Osteocyte (in vitro differentiated cells): ENCODE measurements around the gene PRDM10. TPM values are rescaled to one million over a fixed set of nuclear protein-coding genes. Genes with fewer than 3 reads are reported as not detected.

Experiments
- DNase-seq: peaks from one replicate; pipeline ENCODE4 v3.0.0; 2021; ENCODE audit warnings: mixed read lengths; ENCODE audit not compliant: unreplicated experiment; ENCODE audit errors: extremely low spot score
- H3K27ac Mint-ChIP-seq: one replicate; pipeline ENCODE4 v1.8.0; 2021; ENCODE audit warnings: mild to moderate bottlenecking, mixed read lengths; ENCODE audit not compliant: unreplicated experiment
- H3K27me3 Mint-ChIP-seq: one replicate; pipeline ENCODE4 v1.8.0; 2021; ENCODE audit warnings: mixed read lengths; ENCODE audit not compliant: unreplicated experiment
- H3K36me3 Mint-ChIP-seq: one replicate; pipeline ENCODE4 v1.8.0; 2021; ENCODE audit warnings: mixed read lengths; ENCODE audit not compliant: unreplicated experiment
- H3K4me1 Mint-ChIP-seq: one replicate; pipeline ENCODE4 v1.8.0; 2021; ENCODE audit warnings: mixed read lengths; ENCODE audit not compliant: unreplicated experiment
- H3K4me3 Mint-ChIP-seq: one replicate; pipeline ENCODE4 v1.8.0; 2021; ENCODE audit warnings: mild to moderate bottlenecking, moderate library complexity, mixed read lengths; ENCODE audit not compliant: unreplicated experiment
- H3K9me3 Mint-ChIP-seq: one replicate; pipeline ENCODE4 v1.8.0; 2021; ENCODE audit warnings: mixed read lengths; ENCODE audit not compliant: unreplicated experiment
- total RNA-seq: library from RNA; stranded (reverse); gene quantifications from 2 replicates; pipeline ENCODE4 v1.2.1, GENCODE V29; 2021
- TF ChIP-seq, protein P1 (sequence below): fragments of 200-600 bp; sonication (generic); IDR thresholded peaks from 2 replicates; pipeline ENCODE4 v1.5.0; 2021; ENCODE audit warnings: antibody characterized with exemption, mild to moderate bottlenecking, moderate library complexity

PRDM10 gene
- total RNA-seq, 1 donor from 2014 or later, result 15.3 TPM

DNA sequence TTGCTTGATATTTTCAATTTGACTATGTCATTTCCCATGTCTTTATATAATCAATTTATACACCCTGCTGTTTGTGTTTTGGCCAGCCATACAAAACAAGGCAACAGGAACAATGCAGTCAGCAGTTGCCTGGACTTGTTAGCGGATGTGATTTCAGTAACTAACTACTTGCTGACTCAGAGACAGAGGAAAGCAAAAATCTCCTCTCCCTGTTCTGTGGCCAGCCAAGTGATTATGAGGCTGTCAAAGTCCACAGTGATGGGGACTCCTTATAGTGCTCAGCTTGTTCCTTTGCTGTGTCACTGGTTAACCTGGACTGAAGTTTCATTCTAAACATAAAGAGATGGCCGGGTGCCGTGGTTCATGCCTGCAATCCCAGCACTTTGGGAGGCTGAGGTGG, 34.4 kb upstream of the PRDM10 start:
- Mint-ChIP-seq H3K27ac (no peak overlapping the region), H3K4me3 (no peak overlapping the region), H3K27me3 (no peaks in the 10 kb centered on the region), H3K9me3 (no peaks in the 10 kb centered on the region), H3K4me1 (no peaks in the 10 kb centered on the region), H3K36me3 (no peaks in the 10 kb centered on the region)
- TF ChIP-seq, protein P1, sequence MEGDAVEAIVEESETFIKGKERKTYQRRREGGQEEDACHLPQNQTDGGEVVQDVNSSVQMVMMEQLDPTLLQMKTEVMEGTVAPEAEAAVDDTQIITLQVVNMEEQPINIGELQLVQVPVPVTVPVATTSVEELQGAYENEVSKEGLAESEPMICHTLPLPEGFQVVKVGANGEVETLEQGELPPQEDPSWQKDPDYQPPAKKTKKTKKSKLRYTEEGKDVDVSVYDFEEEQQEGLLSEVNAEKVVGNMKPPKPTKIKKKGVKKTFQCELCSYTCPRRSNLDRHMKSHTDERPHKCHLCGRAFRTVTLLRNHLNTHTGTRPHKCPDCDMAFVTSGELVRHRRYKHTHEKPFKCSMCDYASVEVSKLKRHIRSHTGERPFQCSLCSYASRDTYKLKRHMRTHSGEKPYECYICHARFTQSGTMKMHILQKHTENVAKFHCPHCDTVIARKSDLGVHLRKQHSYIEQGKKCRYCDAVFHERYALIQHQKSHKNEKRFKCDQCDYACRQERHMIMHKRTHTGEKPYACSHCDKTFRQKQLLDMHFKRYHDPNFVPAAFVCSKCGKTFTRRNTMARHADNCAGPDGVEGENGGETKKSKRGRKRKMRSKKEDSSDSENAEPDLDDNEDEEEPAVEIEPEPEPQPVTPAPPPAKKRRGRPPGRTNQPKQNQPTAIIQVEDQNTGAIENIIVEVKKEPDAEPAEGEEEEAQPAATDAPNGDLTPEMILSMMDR, result no peak
- DNase-seq, result peak; percentile 40

DNA sequence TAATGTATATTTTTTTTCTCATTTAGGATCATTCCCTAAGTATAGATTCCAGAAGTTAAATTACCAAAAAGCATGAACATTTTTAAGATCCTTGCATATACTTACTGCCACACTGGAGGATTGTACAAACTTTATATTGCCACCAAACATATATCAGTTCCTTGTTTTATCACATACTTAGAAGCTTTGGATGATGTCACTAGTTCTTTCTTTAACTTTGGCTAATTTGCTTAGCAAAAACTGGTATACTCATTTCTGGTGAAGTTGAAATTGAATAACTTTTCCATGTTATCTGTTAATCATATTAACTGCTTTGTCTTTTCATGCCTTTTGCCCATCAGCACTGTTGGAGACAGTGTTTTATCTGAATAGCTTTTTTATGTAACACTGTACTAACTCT, 31.6 kb upstream of the PRDM10 start:
- no peaks in the 10 kb centered on the region for H3K4me1 Mint-ChIP-seq
- TF ChIP-seq, protein P1, result no peak
- no peak overlapping the region for H3K27ac Mint-ChIP-seq
- no peaks in the 10 kb centered on the region for H3K27me3 Mint-ChIP-seq
- H3K9me3 Mint-ChIP-seq, result no peaks in the 10 kb centered on the region
- no peak overlapping the region for H3K4me3 Mint-ChIP-seq
- DNase-seq, result no peak
- H3K36me3 Mint-ChIP-seq, result no peaks in the 10 kb centered on the region

DNA sequence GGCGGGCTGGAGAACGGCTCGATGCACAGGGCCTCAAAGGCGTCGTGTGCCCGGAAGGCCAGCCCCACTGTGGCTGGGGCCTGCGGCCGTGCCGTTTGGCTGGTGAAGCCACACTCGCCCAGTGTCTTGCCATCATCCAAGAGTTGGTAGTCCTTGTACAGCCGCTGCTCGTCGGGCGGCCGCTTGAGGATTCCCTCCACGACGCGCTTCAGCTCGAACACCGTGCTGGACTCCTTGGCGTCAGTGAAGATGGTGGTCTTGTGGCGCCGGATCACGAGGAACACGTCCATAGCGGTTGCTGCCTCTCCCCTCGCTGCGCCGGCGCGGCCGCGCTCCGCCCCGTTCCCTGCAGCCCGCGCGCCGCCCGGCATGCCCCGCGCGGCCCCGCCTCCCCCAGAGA, 30.3 kb upstream of the PRDM10 start:
- no peaks in the 10 kb centered on the region for H3K36me3 Mint-ChIP-seq
- DNase-seq, result no peak
- H3K27me3 Mint-ChIP-seq, result no peaks in the 10 kb centered on the region
- H3K9me3 Mint-ChIP-seq, result no peaks in the 10 kb centered on the region
- H3K4me3 Mint-ChIP-seq, result no peak overlapping the region
- TF ChIP-seq, protein P1, result no peak
- peaks cover 2% of the 10 kb centered on the region for H3K4me1 Mint-ChIP-seq
- H3K27ac Mint-ChIP-seq, result no peak overlapping the region

DNA sequence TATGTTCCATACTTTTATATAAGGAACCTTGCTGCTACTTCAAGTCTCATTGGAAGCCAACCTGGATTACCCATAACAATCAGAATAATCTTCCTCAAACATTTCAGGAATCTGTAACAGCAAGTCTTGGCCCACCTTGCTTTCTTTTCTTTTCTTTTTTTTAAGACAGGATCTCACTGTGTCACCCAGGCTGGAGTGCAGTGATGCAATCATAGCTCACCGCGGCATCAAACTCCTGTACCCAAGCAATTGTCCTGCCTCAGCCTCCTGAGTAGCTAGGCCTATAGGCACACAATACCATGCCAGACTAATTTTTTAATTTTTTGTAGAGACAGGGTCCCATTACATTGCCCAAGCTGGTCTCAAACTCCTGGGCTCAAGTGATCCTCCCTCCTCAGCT, 29.3 kb upstream of the PRDM10 start:
- peak; percentile 8 for DNase-seq
- no peak overlapping the region for H3K4me3 Mint-ChIP-seq
- no peaks in the 10 kb centered on the region for H3K27me3 Mint-ChIP-seq
- H3K9me3 Mint-ChIP-seq, result no peaks in the 10 kb centered on the region
- peaks cover 2% of the 10 kb centered on the region for H3K4me1 Mint-ChIP-seq
- H3K36me3 Mint-ChIP-seq, result no peaks in the 10 kb centered on the region
- TF ChIP-seq, protein P1, result no peak
- no peak overlapping the region for H3K27ac Mint-ChIP-seq

DNA sequence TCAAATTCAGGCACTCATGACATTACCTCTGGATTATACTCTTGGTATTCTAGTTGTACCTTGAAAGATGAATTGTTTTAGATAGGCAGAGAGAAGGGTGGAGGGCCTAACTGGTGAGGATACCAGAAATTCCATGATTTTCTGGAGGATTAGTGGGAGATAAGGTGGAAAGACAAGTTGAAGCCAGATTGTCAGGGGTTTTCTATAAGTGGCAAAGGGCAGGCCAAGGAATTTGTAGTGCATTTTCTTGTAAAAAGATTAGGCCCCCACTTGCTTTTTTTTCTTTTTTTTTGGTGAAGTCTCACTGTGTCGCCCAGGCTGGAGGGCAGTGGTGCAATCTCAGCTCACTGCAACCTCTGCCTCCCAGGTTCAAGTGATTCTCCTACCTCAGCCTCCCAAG, 28.4 kb upstream of the PRDM10 start:
- Mint-ChIP-seq H3K4me1 (peaks cover 2% of the 10 kb centered on the region), H3K9me3 (no peaks in the 10 kb centered on the region), H3K27ac (no peak overlapping the region), H3K27me3 (no peaks in the 10 kb centered on the region), H3K36me3 (no peaks in the 10 kb centered on the region), H3K4me3 (no peak overlapping the region)
- no peak for DNase-seq
- TF ChIP-seq, protein P1, result no peak
